Measurements from ENCODE around the gene ZBED6.
"Not testable (repeated sequence)": the region's sequence is repeated elsewhere in the genome, so short reads cannot be mapped to it uniquely, and the experiment has no call there.

ZBED6 gene, protein sequence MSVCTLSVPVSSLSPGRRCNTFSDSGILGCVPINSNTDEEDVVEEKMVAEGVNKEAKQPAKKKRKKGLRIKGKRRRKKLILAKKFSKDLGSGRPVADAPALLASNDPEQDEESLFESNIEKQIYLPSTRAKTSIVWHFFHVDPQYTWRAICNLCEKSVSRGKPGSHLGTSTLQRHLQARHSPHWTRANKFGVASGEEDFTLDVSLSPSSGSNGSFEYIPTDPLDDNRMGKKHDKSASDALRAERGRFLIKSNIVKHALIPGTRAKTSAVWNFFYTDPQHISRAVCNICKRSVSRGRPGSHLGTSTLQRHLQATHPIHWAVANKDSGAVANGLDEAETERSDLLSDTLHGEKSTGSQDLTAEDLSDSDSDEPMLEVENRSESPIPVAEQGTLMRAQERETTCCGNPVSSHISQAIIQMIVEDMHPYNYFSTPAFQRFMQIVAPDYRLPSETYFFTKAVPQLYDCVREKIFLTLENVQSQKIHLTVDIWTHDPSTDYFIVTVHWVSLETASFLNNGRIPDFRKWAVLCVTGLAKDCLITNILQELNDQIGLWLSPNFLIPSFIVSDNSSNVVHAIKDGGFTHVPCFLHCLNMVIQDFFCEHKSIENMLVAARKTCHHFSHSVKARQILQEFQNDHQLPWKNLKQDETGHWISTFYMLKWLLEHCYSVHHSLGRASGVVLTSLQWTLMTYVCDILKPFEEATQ (N-terminal part only)

GRCh38 chr1:203795441-203796235, at the start of gene ZBED6, which contains the start of gene ZC3H11A:
ZBED6 (plus strand) TSS chr1:203795623; CDS start chr1:203797523, 1,900 bp downstream.
ZC3H11A (plus strand) TSS chr1:203795623; CDS start chr1:203817071, 21,448 bp downstream.
- peak; percentile 72 to 100 (median 97) for DNase-seq

GRCh38 chr1:203746281-203746680, 49.1 kb upstream of the ZBED6 start:
- no peak for DNase-seq

DNA sequence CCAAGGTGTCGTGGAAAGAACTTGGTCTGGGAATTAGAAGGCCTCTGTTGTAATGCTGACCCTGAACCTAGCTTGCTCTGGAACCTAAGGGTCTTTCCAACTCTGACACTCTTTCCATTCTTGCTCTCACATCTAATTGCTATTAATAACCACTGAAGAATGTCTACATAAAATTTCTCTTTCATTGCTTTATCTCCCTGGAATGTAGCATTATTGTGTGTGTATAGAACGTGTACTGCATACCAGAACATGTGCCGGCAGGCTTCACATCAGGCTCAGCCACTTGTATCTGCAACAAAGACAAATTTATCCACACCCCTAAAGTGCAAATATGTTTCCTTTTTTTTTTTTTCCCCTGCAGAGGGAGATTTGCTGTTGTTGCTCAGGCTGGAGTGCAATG, 44.4 kb upstream of the ZBED6 start:
- DNase-seq: no peak

DNA sequence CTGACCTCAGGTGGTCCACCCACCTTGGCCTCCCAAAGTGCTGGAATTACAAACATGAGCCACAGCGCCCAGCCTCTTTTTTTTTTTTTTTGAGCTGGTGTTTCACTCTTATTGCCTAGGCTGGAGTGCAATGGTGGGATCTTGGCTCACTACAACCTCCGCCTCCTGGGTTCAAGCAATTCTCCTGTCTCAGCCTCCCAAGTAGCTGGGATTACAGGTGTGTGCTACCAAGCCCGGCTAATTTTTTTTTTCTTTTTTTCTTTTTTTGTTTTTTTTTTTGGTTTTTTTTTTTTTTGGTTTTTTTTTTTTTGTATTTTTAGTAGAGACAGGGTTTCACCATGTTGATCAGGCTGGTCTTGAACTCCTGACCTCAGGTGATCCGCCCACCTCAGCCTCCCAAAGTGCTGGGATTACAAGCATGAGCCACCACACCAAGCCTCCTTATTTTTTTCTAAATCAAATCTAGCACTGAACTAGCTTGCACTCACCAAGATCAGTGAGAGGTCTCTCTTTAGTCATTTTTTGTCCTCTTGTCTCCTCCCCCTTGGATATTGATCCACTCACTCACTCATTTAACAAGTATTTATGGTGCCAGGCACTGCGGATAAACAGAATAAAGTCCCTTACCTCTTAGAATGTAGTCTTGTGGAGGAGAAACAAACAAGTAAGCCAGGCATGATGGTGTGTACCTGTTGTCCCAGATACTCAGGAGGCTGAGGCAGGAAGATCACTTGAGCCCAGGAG, 43.6 kb upstream of the ZBED6 start:
- not testable (repeated sequence) for DNase-seq

DNA sequence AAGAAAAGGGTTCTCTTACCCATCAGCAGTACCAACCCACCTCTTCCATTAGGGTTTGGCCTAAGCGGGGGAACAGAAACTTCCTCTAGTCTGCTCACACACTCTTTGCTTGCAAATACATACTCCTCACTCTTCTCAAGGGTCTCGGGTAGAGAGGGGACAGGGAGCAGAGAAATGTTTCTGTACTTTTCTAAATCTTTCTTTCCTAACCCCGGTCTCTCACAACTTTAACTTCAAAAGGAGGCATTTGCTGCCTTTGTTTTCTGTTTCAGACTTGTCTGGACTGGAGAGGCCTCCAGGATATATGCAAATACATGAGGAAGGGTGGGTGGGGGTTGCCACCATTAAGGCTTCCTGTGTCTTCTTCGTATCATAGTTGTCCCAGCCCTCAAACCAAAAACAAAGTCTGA, 41.0 kb upstream of the ZBED6 start:
- no peak for DNase-seq

DNA sequence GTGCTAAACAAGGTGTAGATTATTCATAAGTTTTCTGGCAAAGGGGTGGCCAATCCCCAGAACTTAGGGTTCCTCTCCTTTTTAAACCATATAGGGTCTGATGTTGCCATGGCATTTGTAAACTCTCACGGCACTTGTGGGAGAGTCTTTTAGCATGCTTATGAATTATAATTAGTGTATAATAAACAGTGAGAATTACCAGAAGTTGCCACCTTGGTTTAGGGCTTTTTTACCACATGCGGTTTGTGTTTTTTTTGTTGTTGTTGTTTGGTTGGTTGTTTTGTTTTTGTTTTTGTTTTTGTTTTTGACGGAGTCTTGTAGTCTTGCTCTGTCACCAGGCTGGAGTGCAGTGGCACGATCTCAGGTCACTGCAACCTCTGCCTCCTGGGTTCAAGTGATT, 39.4 kb upstream of the ZBED6 start:
- no peak for DNase-seq

DNA sequence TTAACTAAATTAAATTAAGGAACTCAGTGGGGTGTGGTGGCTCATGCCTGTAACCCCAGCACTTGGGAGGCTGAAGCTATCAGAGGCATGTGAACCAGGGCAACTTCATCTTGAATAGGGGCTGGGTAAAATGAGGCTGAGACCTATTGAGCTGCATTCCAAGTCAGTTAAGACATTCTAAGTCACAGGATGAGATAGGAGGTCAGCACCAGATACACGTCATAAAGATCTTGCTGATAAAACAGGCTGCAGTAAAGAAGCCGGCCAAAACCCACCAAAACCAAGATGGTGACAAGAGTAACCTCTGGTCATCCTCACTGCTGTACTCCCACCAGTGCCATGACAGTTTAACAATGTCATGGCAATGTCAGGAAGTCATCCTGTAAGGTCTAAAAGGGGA, 36.7 kb upstream of the ZBED6 start:
- not testable (repeated sequence) for DNase-seq

DNA sequence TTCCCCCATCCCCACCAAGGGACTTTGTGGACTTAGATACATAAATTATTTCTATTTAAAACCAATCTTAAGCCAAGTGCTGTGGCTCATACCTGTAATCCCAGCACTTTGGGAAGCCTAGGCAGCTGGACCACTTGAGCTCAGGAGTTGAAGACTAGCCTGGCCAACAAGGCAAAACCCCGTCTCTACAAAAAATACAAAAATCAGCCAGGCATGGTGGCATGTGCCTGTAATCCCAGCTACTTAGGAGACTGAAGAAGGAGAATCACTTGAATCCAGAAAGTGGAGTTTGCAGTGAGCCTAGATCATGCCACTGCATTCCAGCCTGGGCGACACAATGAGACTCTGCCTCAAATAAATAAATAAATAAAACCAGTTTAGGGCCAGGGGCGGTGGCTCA, 34.9 kb upstream of the ZBED6 start:
- DNase-seq: no peak

- not testable (repeated sequence) for DNase-seq
Measured at GRCh38 chr1:203761958-203762357, 33.5 kb upstream of the ZBED6 start.

- no peak for DNase-seq
Measured at GRCh38 chr1:203763505-203763904, 31.9 kb upstream of the ZBED6 start.

DNA sequence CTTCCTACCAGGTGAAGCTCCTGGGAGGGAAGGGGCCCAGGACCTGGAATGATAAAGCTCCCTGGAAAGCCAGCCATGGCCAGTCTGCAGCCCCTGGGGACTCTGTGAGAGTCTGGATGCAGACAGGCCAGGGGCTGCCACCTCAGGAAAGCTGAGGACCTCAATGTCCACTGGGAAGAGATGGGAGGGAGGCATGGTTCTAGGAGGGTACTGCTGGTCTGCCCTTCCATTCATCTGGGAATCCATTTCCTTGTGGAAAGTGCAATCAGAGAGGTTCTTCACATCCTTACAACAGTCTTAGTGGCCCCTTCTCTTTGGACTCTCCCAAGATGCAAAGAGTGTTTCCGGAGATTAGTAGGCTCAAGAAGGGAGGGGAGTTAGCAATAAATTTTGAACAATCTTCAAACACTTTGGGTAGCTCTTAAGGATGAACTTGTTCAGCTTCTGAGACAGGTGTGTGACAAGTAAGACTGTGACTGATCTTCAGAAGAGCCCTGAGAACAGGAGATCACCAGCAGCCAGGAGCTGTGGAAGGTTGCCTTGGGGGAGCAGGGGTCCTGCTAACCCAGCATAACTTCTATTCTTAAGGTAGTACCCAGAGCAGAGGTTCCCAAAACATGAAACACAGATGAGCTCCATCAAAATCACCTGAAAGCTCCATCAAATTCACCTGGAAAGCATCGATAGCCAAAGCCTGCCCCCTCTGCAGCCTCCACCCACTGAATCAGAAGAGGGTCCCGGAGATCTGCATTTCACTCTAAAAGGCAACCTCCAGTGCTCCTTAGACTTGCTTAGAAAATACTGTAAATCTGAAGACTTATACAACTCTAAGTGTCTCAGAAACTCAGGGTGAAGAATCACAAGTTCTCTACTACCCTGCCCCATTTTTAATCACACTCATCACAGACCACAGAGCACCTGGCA, 31.1 kb upstream of the ZBED6 start:
- DNase-seq: no peak

- no peak for DNase-seq
Measured at GRCh38 chr1:203765029-203765837, 30.2 kb upstream of the ZBED6 start, which contains the start of gene LAX1. LAX1 (plus strand) TSS chr1:203765183; CDS start chr1:203765566, 383 bp downstream.

- DNase-seq: no peak
Measured at GRCh38 chr1:203768256-203768655, 27.2 kb upstream of the ZBED6 start.

- peak in 19 of 56 donors; percentile 2 to 53 (median 13) for DNase-seq
Measured at GRCh38 chr1:203769505-203770343, 25.7 kb upstream of the ZBED6 start.

DNA sequence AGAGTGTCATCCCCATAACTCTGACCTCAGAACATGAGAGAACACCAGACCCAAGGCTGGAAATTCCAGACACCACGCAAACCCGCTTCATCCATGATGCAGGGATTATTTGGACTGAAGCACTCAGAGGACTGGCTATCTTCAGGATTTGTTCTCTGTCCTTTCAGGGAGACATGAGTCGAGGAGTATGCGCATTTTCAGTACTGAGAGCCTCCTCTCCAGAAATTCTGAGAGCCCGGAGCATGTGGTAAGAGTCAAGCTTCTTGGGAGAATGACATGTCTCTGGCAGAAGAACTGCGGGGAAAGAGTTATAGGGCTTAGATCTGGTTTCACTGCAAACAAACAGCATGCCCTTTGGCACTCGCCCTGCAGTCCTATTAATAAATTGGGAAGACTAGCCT, 23.5 kb upstream of the ZBED6 start:
- no peak for DNase-seq

- DNase-seq: no peak
Measured at GRCh38 chr1:203772836-203773235, 22.6 kb upstream of the ZBED6 start.

DNA sequence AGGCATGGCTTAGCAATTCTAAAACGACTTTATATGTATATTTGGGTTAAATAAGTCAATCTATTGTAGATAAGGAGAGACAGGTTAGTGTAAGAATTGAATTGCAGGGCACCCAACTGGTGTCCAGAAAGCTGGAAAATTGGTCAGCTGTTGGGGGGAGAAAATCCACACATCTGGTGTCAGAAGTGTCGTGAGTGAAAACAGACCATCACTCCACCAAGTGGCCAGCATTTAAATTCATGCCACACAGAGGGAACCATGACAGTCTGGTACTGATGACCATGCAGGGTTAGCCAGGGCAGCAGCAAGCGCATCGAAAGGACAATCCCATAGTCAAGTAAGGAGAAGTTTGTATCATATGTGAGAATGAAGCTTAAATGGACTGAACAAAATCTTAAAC, 18.8 kb upstream of the ZBED6 start:
- DNase-seq: peak in 35 of 56 donors; percentile 5 to 57 (median 25)

DNA sequence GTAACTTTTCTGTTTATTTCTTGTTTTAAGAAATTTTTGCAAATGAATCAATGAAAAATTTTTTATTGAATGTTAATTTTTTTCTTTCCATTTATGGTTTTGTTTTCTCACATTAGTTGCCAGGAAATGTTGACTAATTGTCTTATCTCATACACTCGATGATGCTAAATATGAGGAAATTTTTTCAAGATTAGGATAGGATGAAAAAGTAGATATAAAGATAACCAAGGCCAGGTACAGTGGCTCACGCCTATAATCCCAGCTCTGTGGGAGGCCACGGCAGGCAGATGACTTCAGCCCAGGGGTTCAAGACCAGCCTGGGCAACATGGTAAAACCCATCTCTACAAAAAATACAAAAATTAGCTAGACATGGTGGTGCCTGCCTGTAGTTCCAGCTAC, 17.8 kb upstream of the ZBED6 start:
- DNase-seq: no peak

All from nucleus accumbens (tissue), 56 donors.